ENCODE data around the gene ADRB2. TPM values are rescaled to one million over a fixed set of nuclear protein-coding genes. Genes with fewer than 3 reads are reported as not detected.

The ADRB2 gene
- polyA plus RNA-seq, 1 experiment = 0.63 TPM

- H3K4me3 ChIP-seq (ENCODE audit: low read depth, low read length) = no peak overlapping the region
- POLR2A ChIA-PET = no interaction called here
- no peak overlapping the region for H3K27ac ChIP-seq (ENCODE audit: low read depth, low read length)
- no peaks in the 10 kb centered on the region for H3K27me3 ChIP-seq (ENCODE audit: control insufficient read depth, insufficient read depth, low read length)
- CTCF ChIA-PET = interaction anchor here (0.9 to 1.6 kb wide), 2 partner anchors 111 to 116 kb away, joined by 4 to 7 read pairs; no protein-coding TSS in a partner anchor
- TF ChIP-seq CTCF (IDR thresholded peaks at IDR 0.05; ENCODE audit: low read depth, low read length) = no peak
- no peaks in the 10 kb centered on the region for H3K9me3 ChIP-seq (ENCODE audit: control insufficient read depth, insufficient read depth, low read length)
- no peak for DNase-seq (ENCODE audit: low read depth, low spot score)
These were observed 15.1 kb downstream of the ADRB2 start for GRCh38 chr5:148841519-148841918.

GRCh38 chr5:148842161-148842560 is 15.8 kb downstream of the ADRB2 start:
- Histone ChIP-seq H3K4me3 (ENCODE audit: low read depth, low read length) (no peak overlapping the region), H3K27ac (ENCODE audit: low read depth, low read length) (no peak overlapping the region), H3K27me3 (ENCODE audit: control insufficient read depth, insufficient read depth, low read length) (no peaks in the 10 kb centered on the region), H3K9me3 (ENCODE audit: control insufficient read depth, insufficient read depth, low read length) (no peaks in the 10 kb centered on the region)
- TF ChIP-seq CTCF (IDR thresholded peaks at IDR 0.05; ENCODE audit: low read depth, low read length) = no peak
- CTCF ChIA-PET = interaction anchor here (0.9 to 1.6 kb wide), 2 partner anchors 111 to 115 kb away, joined by 4 to 7 read pairs; no protein-coding TSS in a partner anchor
- POLR2A ChIA-PET = no interaction called here
- no peak for DNase-seq (ENCODE audit: low read depth, low spot score)

GRCh38 chr5:148843510-148844318 is 17.3 kb downstream of the ADRB2 start:
- H3K4me3 ChIP-seq (ENCODE audit: low read depth, low read length) = no peak overlapping the region
- CTCF ChIA-PET = interaction anchor here (1.6 kb wide), 1 partner anchor 114 kb away, joined by 7 read pairs; no protein-coding TSS in a partner anchor
- no peaks in the 10 kb centered on the region for H3K27me3 ChIP-seq (ENCODE audit: control insufficient read depth, insufficient read depth, low read length)
- no peak for DNase-seq (ENCODE audit: low read depth, low spot score)
- no peak for TF ChIP-seq CTCF (IDR thresholded peaks at IDR 0.05; ENCODE audit: low read depth, low read length)
- POLR2A ChIA-PET = no interaction called here
- no peaks in the 10 kb centered on the region for H3K9me3 ChIP-seq (ENCODE audit: control insufficient read depth, insufficient read depth, low read length)
- peak overlapping the region; percentile 61 for H3K27ac ChIP-seq (ENCODE audit: low read depth, low read length)

GRCh38 chr5:148844433-148845280 is 18.2 kb downstream of the ADRB2 start:
- no peak for DNase-seq (ENCODE audit: low read depth, low spot score)
- no peak for TF ChIP-seq CTCF (IDR thresholded peaks at IDR 0.05; ENCODE audit: low read depth, low read length)
- Histone ChIP-seq H3K27me3 (ENCODE audit: control insufficient read depth, insufficient read depth, low read length) (no peaks in the 10 kb centered on the region), H3K9me3 (ENCODE audit: control insufficient read depth, insufficient read depth, low read length) (no peaks in the 10 kb centered on the region), H3K4me3 (ENCODE audit: low read depth, low read length) (no peak overlapping the region), H3K27ac (ENCODE audit: low read depth, low read length) (no peak overlapping the region)
- CTCF ChIA-PET = interaction anchor here (1.4 kb wide), 1 partner anchor 113 kb away, joined by 3 read pairs; no protein-coding TSS in a partner anchor
- POLR2A ChIA-PET = no interaction called here

All from AG04450 (cell line).